Endothelial cell of umbilical vein (primary cell): ENCODE measurements around the gene SV2C. TPM values are rescaled to one million over a fixed set of nuclear protein-coding genes. Genes with fewer than 3 reads are reported as not detected.
"Not testable (repeated sequence)": the region's sequence is repeated elsewhere in the genome, so short reads cannot be mapped to it uniquely, and the experiment has no call there.

Experiments
- BruUV-seq: library from RNA; stranded (reverse); fragments of 400-500 nt; replicated peaks from 2 replicates; lab custom pipeline; 2021; lab: Mats Ljungman, UMichigan
- CTCF ChIA-PET: fragments of 300-600, 350-600 bp; sonication (Branson Sonifier 250); formaldehyde crosslinking; loops from one replicate; lab custom pipeline; 2021; ENCODE audit warnings: antibody characterized with exemption, inconsistent platforms; lab: Charles Lee
- POLR2A ChIA-PET: fragments of 300-600, 350-600 bp; sonication (Branson Sonifier 250); formaldehyde crosslinking; loops from one replicate; lab custom pipeline; 2021; ENCODE audit warnings: antibody characterized with exemption, inconsistent platforms; lab: Charles Lee
- DNase-seq: peaks from one replicate; pipeline ENCODE4 v3.0.0-alpha.2; 2011; ENCODE audit warnings: low read depth, low spot score
- FAIRE-seq: peaks from 2 replicates; lab custom pipeline; 2011; peaks lifted over from hg19 to GRCh38; lab: Jason Lieb, UNC
- H2AFZ ChIP-seq: 2 replicates; pipeline ENCODE4 v1.6.0; 2012; ENCODE audit warnings: low read depth, low read length, control low read depth, inconsistent platforms
- H3K27ac ChIP-seq: 2 replicates; pipeline ENCODE4 v1.5.1; 2011; ENCODE audit warnings: low read depth, mild to moderate bottlenecking, control low read depth, low read length, moderate library complexity; ENCODE audit not compliant: insufficient read depth
- H3K27me3 ChIP-seq, 2 experiments: 2 replicates each; pipeline versions ENCODE4 v1.6.0 to v1.6.1; 2011; ENCODE audit warnings: low read length in 2 of 2, mixed read lengths in 1 of 2; ENCODE audit not compliant: control insufficient read depth in 2 of 2, insufficient read depth in 2 of 2
- H3K36me3 ChIP-seq, 2 experiments: 2 replicates in 1 of 2; 3 replicates in 1 of 2; pipeline ENCODE4 v1.5.1; 2011; ENCODE audit warnings: low read length in 2 of 2, mild to moderate bottlenecking in 1 of 2, moderate library complexity in 1 of 2; ENCODE audit not compliant: control insufficient read depth in 2 of 2, insufficient read depth in 2 of 2; ENCODE audit errors: extremely low read depth in 1 of 2
- H3K4me1 ChIP-seq: 3 replicates; pipeline ENCODE4 v1.5.1; 2011; ENCODE audit warnings: mild to moderate bottlenecking, low read length; ENCODE audit not compliant: control insufficient read depth, insufficient read depth; ENCODE audit errors: extremely low read depth
- H3K4me2 ChIP-seq: 2 replicates; pipeline ENCODE4 v1.6.1; 2011; ENCODE audit warnings: low read length, control low read depth, mixed read lengths; ENCODE audit not compliant: insufficient read depth
- H3K4me3 ChIP-seq, 3 experiments: fragments of 200-600 bp in 1 of 3; sonication (generic), shearing (Covaris generic) in 1 of 3; replicated peaks in 1 of 3; 2 replicates each; pipeline ENCODE4 v1.5.1; 2011 to 2016; ENCODE audit warnings: control low read depth in 3 of 3, low read length in 3 of 3, mild to moderate bottlenecking in 2 of 3, inconsistent platforms in 1 of 3, low read depth in 1 of 3, moderate library complexity in 1 of 3; ENCODE audit not compliant: insufficient read depth in 1 of 3
- H3K79me2 ChIP-seq: 2 replicates; pipeline ENCODE4 v1.6.0; 2012; ENCODE audit warnings: low read length, inconsistent platforms; ENCODE audit not compliant: control insufficient read depth, insufficient read depth
- H3K9ac ChIP-seq: replicated peaks from 2 replicates; pipeline ENCODE3; 2011; ENCODE audit warnings: low read length, control low read depth; ENCODE audit not compliant: insufficient read depth; ENCODE audit errors: extremely low read depth
- H3K9me1 ChIP-seq: replicated peaks from 3 replicates; pipeline ENCODE4 v1.6.0; 2011; ENCODE audit warnings: mild to moderate bottlenecking, low read length; ENCODE audit not compliant: control insufficient read depth, insufficient read depth; ENCODE audit errors: extremely low read depth
- H3K9me3 ChIP-seq: replicated peaks from 2 replicates; pipeline ENCODE4 v1.5.1; 2012; ENCODE audit warnings: low read length, inconsistent platforms; ENCODE audit not compliant: control insufficient read depth, insufficient read depth
- H4K20me1 ChIP-seq: replicated peaks from 2 replicates; pipeline ENCODE3; 2011; ENCODE audit warnings: mild to moderate bottlenecking, low read length; ENCODE audit not compliant: control insufficient read depth, insufficient read depth; ENCODE audit errors: extremely low read depth
- FOS ChIP-seq: IDR thresholded peaks from 2 replicates; pipeline ENCODE4 v1.6.1; 2011; ENCODE audit warnings: mild to moderate bottlenecking, low read length, moderate library complexity, borderline replicate concordance; ENCODE audit not compliant: insufficient read depth
- GATA2 ChIP-seq: IDR thresholded peaks from 2 replicates; pipeline ENCODE4 v1.7.0; 2011; ENCODE audit warnings: low read depth, mild to moderate bottlenecking, moderate library complexity, mixed read lengths, low read length; ENCODE audit not compliant: insufficient read length, insufficient read depth
- JUN ChIP-seq: IDR thresholded peaks from 2 replicates; pipeline ENCODE4 v1.6.1; 2011; ENCODE audit warnings: borderline replicate concordance, low read depth; ENCODE audit not compliant: insufficient read length, insufficient read depth
- MYC ChIP-seq: IDR thresholded peaks from one replicate; pipeline ENCODE4 v1.6.1; 2011; ENCODE audit warnings: mild to moderate bottlenecking, low read depth, low read length
- POLR2A ChIP-seq: IDR thresholded peaks from 2 replicates; pipeline ENCODE4 v1.6.1; 2012; ENCODE audit warnings: low read depth, mild to moderate bottlenecking, control low read depth, low read length
- POLR2AphosphoS5 ChIP-seq: IDR thresholded peaks from 2 replicates; pipeline ENCODE4 v1.6.1; 2012; ENCODE audit warnings: low read depth, mild to moderate bottlenecking, control low read depth, low read length, moderate library complexity; ENCODE audit not compliant: insufficient read depth
- dilution Hi-C: fragments of 300-500 bp; cut with MboI; formaldehyde crosslinking; loops from one replicate; pipeline ENCODE4 v1.15.0; 2019; ENCODE audit warnings: low sequenced_read_pairs; ENCODE audit not compliant: extremely low pct_ligation_motif_present
- intact Hi-C: fragments of 100-400 bp; cut with micrococcal nuclease; formaldehyde crosslinking; loops from one replicate; pipeline ENCODE4 v1.10.0; 2022
- polyA plus RNA-seq, 4 experiments: library from polyadenylated mRNA; depleted of rRNA in 3 of 4; stranded (reverse) in 3 of 4; unstranded in 1 of 4; fragments of >200 nt; gene quantifications; 2 replicates each; pipeline versions ENCODE4 v1.2.1 to v1.2.3, GENCODE V29; 2011 to 2012; ENCODE audit warnings: missing spikeins in 1 of 4
- total RNA-seq: library from RNA; stranded (reverse); gene quantifications from 2 replicates; pipeline ENCODE4 v1.2.3, GENCODE V29; 2021
- TF ChIP-seq, protein P1 (sequence below), 2 donors: IDR thresholded peaks; 1 replicate in 1 of 2; 2 replicates in 1 of 2; pipeline ENCODE4 v1.5.1; 2011; ENCODE audit warnings: low read length in 2 of 2, mild to moderate bottlenecking in 2 of 2, moderate library complexity in 2 of 2, control low read depth in 1 of 2, inconsistent platforms in 1 of 2, low read depth in 1 of 2; ENCODE audit not compliant: insufficient read depth in 1 of 2; ENCODE audit errors: extremely low read depth in 1 of 2

Gene SV2C
- total and polyA plus RNA-seq, 2 donors (not counting 3 experiments of a cell fraction or from before 2014, with no cell fraction given), result not detected

DNA sequence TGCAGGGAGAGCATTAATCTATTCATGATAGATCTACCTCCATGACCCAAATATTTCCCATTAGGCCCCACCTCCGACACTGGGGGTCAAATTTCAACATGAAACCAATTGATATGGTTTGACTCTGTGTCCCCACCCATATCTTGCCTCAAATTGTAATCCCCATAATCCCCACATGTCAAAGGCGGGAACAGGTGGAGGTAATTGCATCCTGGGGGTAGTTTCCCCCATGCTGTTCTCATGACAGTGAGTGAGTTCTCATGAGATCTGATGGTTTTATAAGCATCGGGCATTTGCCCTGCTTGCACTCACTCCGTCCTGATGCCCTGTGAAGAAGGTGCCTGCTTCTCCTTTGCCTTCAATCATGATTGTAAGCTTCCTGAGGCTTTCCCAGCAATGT, 153.5 kb downstream of the SV2C start:
- no TSS peak for BruUV-seq
- H3K79me2 ChIP-seq, result no peaks in the 10 kb centered on the region

DNA sequence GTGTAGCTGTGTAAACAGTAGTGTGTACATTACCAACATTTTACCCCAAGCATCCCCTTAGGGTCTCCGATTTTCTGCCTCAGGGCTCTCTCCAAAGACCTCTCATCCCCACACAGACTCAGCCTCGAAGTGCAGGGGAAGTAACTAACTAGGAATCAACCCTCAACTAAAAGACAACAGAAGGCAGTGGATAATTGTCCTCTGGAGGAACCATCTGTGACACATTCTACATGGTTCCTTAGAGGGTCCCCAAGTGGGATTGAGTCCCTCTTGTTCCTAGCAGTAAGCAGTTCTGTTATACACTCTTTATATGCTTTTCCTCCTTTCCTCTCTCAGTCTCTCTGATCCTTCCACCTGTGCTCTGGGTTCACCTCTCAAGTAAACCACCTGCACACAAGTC, 157.2 kb downstream of the SV2C start:
- DNase-seq (no peak), FAIRE-seq (no peak)
- Histone ChIP-seq H3K9me1 (no peaks in the 10 kb centered on the region), H3K4me2 (no peak overlapping the region), H3K9ac (no peak overlapping the region), H3K79me2 (no peaks in the 10 kb centered on the region), H4K20me1 (no peaks in the 10 kb centered on the region), H3K4me3 (no peak overlapping the region), H3K27me3 (no peaks in the 10 kb centered on the region), H3K4me1 (no peaks in the 10 kb centered on the region), H2AFZ (no peak overlapping the region), H3K36me3 (no peaks in the 10 kb centered on the region), H3K9me3 (no peaks in the 10 kb centered on the region), H3K27ac (no peak overlapping the region)
- intact Hi-C loops, result no loop called here
- no peak for TF ChIP-seq FOS
- ChIA-PET POLR2A (no interaction called here), CTCF (no interaction called here)
- no TSS peak for BruUV-seq
- dilution Hi-C loops, result no loop called here

More for the DNA sequence above, 153.5 kb downstream of the SV2C start:
- no peaks in the 10 kb centered on the region for H4K20me1 ChIP-seq
- no peak overlapping the region for H3K27ac ChIP-seq
- H3K27me3 ChIP-seq, result no peaks in the 10 kb centered on the region
- POLR2A ChIA-PET, result no interaction called here
- no peaks in the 10 kb centered on the region for H3K36me3 ChIP-seq
- dilution Hi-C loops, result no loop called here
- FAIRE-seq (no peak), DNase-seq (no peak)
- H3K4me2 ChIP-seq, result no peak overlapping the region
- TF ChIP-seq FOS (no peak), GATA2 (no peak), POLR2AphosphoS5 (no peak), JUN (no peak), POLR2A (no peak), MYC (no peak)
- TF ChIP-seq, protein P1, sequence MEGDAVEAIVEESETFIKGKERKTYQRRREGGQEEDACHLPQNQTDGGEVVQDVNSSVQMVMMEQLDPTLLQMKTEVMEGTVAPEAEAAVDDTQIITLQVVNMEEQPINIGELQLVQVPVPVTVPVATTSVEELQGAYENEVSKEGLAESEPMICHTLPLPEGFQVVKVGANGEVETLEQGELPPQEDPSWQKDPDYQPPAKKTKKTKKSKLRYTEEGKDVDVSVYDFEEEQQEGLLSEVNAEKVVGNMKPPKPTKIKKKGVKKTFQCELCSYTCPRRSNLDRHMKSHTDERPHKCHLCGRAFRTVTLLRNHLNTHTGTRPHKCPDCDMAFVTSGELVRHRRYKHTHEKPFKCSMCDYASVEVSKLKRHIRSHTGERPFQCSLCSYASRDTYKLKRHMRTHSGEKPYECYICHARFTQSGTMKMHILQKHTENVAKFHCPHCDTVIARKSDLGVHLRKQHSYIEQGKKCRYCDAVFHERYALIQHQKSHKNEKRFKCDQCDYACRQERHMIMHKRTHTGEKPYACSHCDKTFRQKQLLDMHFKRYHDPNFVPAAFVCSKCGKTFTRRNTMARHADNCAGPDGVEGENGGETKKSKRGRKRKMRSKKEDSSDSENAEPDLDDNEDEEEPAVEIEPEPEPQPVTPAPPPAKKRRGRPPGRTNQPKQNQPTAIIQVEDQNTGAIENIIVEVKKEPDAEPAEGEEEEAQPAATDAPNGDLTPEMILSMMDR (IDR thresholded peaks at IDR 0.05; ENCODE audit: extremely low read depth in 1 of 2, insufficient read depth in 1 of 2, low read depth in 1 of 2, low read length in 2 of 2), result no peak
- no peaks in the 10 kb centered on the region for H3K4me1 ChIP-seq
- CTCF ChIA-PET, result no interaction called here
- H3K9me1 ChIP-seq, result no peaks in the 10 kb centered on the region
- H3K9me3 ChIP-seq, result no peaks in the 10 kb centered on the region
- H2AFZ ChIP-seq, result no peak overlapping the region
- no peak overlapping the region for H3K9ac ChIP-seq
- H3K4me3 ChIP-seq, result no peak overlapping the region
- intact Hi-C loops, result no loop called here

DNA sequence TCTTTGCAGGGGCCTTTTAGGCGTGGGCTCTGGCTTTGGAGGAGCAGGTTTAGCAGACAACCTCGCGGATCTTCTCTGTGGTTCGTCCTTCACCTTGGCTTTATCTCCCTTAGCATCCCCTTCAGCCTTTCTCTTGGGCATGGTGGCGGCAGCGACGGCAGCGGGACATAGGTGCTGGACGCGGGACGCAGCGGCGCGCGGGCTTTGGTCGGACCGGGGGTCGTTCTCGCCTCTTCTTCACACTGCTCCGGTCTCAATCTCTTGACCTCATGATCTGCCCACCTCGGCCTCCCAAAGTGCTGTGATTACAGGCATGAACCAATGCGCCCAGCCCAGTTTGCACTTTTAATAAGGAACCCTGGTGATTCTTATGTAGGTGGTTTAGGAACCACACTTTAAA, 159.0 kb downstream of the SV2C start:
- H3K36me3 ChIP-seq, H2AFZ ChIP-seq, H3K4me3 ChIP-seq, BruUV-seq, intact Hi-C loops, H3K9me3 ChIP-seq, DNase-seq, CTCF ChIA-PET, H3K9ac ChIP-seq, FAIRE-seq, H3K4me1 ChIP-seq, POLR2A ChIA-PET, H3K9me1 ChIP-seq, H3K4me2 ChIP-seq, H3K79me2 ChIP-seq, dilution Hi-C loops, H3K27ac ChIP-seq, H3K27me3 ChIP-seq, H4K20me1 ChIP-seq: not testable (repeated sequence)
